Measurements from ENCODE around the gene LENG8.

DNA sequence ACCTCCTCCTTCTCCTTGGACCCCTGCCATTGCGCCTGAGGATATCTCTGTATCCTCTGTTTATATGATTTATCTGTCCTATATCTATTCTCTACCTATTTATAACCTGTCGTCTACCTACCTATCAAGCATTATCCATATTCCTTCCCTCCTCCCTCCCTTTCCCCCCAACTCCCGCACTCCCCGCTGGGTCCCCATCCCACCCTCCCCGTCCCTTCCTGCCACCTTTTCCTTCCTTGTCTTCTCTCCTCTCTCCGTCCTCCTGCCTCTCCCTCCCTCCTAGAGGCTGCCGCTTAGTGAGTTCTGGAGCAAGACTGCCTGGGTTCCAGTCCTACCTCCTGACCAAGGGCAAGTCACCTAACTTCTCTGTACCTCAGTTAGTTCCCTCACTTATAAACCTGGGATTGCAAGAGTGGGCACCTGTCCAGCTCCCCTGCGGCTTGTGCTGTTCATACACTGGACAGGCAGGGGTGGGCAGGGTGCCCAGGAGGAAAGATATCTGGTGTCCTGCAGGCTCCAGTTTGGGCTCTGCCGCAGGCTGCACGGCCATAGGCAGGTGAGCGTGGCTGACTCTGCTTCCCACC, 17.7 kb upstream of the LENG8 start:
- TF ChIP-seq, protein P1, sequence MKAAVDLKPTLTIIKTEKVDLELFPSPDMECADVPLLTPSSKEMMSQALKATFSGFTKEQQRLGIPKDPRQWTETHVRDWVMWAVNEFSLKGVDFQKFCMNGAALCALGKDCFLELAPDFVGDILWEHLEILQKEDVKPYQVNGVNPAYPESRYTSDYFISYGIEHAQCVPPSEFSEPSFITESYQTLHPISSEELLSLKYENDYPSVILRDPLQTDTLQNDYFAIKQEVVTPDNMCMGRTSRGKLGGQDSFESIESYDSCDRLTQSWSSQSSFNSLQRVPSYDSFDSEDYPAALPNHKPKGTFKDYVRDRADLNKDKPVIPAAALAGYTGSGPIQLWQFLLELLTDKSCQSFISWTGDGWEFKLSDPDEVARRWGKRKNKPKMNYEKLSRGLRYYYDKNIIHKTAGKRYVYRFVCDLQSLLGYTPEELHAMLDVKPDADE (IDR thresholded peaks at IDR 0.05) = no peak
- TF ChIP-seq, protein P2, sequence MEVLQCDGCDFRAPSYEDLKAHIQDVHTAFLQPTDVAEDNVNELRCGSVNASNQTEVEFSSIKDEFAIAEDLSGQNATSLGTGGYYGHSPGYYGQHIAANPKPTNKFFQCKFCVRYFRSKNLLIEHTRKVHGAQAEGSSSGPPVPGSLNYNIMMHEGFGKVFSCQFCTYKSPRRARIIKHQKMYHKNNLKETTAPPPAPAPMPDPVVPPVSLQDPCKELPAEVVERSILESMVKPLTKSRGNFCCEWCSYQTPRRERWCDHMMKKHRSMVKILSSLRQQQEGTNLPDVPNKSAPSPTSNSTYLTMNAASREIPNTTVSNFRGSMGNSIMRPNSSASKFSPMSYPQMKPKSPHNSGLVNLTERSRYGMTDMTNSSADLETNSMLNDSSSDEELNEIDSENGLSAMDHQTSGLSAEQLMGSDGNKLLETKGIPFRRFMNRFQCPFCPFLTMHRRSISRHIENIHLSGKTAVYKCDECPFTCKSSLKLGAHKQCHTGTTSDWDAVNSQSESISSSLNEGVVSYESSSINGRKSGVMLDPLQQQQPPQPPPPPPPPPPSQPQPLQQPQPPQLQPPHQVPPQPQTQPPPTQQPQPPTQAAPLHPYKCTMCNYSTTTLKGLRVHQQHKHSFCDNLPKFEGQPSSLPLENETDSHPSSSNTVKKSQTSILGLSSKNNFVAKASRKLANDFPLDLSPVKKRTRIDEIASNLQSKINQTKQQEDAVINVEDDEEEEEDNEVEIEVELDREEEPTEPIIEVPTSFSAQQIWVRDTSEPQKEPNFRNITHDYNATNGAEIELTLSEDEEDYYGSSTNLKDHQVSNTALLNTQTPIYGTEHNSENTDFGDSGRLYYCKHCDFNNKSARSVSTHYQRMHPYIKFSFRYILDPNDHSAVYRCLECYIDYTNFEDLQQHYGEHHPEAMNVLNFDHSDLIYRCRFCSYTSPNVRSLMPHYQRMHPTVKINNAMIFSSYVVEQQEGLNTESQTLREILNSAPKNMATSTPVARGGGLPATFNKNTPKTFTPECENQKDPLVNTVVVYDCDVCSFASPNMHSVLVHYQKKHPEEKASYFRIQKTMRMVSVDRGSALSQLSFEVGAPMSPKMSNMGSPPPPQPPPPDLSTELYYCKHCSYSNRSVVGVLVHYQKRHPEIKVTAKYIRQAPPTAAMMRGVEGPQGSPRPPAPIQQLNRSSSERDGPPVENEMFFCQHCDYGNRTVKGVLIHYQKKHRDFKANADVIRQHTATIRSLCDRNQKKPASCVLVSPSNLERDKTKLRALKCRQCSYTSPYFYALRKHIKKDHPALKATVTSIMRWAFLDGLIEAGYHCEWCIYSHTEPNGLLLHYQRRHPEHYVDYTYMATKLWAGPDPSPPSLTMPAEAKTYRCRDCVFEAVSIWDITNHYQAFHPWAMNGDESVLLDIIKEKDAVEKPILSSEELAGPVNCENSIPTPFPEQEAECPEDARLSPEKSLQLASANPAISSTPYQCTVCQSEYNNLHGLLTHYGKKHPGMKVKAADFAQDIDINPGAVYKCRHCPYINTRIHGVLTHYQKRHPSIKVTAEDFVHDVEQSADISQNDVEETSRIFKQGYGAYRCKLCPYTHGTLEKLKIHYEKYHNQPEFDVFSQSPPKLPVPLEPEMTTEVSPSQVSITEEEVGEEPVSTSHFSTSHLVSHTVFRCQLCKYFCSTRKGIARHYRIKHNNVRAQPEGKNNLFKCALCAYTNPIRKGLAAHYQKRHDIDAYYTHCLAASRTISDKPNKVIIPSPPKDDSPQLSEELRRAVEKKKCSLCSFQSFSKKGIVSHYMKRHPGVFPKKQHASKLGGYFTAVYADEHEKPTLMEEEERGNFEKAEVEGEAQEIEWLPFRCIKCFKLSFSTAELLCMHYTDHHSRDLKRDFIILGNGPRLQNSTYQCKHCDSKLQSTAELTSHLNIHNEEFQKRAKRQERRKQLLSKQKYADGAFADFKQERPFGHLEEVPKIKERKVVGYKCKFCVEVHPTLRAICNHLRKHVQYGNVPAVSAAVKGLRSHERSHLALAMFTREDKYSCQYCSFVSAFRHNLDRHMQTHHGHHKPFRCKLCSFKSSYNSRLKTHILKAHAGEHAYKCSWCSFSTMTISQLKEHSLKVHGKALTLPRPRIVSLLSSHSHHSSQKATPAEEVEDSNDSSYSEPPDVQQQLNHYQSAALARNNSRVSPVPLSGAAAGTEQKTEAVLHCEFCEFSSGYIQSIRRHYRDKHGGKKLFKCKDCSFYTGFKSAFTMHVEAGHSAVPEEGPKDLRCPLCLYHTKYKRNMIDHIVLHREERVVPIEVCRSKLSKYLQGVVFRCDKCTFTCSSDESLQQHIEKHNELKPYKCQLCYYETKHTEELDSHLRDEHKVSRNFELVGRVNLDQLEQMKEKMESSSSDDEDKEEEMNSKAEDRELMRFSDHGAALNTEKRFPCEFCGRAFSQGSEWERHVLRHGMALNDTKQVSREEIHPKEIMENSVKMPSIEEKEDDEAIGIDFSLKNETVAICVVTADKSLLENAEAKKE (CRISPR knock-in tag; IDR thresholded peaks at IDR 0.05) = no peak
- TF ChIP-seq, protein P3, sequence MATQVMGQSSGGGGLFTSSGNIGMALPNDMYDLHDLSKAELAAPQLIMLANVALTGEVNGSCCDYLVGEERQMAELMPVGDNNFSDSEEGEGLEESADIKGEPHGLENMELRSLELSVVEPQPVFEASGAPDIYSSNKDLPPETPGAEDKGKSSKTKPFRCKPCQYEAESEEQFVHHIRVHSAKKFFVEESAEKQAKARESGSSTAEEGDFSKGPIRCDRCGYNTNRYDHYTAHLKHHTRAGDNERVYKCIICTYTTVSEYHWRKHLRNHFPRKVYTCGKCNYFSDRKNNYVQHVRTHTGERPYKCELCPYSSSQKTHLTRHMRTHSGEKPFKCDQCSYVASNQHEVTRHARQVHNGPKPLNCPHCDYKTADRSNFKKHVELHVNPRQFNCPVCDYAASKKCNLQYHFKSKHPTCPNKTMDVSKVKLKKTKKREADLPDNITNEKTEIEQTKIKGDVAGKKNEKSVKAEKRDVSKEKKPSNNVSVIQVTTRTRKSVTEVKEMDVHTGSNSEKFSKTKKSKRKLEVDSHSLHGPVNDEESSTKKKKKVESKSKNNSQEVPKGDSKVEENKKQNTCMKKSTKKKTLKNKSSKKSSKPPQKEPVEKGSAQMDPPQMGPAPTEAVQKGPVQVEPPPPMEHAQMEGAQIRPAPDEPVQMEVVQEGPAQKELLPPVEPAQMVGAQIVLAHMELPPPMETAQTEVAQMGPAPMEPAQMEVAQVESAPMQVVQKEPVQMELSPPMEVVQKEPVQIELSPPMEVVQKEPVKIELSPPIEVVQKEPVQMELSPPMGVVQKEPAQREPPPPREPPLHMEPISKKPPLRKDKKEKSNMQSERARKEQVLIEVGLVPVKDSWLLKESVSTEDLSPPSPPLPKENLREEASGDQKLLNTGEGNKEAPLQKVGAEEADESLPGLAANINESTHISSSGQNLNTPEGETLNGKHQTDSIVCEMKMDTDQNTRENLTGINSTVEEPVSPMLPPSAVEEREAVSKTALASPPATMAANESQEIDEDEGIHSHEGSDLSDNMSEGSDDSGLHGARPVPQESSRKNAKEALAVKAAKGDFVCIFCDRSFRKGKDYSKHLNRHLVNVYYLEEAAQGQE (IDR thresholded peaks at IDR 0.05; ENCODE audit: unreplicated experiment) = no peak
- TF ChIP-seq, protein P4, sequence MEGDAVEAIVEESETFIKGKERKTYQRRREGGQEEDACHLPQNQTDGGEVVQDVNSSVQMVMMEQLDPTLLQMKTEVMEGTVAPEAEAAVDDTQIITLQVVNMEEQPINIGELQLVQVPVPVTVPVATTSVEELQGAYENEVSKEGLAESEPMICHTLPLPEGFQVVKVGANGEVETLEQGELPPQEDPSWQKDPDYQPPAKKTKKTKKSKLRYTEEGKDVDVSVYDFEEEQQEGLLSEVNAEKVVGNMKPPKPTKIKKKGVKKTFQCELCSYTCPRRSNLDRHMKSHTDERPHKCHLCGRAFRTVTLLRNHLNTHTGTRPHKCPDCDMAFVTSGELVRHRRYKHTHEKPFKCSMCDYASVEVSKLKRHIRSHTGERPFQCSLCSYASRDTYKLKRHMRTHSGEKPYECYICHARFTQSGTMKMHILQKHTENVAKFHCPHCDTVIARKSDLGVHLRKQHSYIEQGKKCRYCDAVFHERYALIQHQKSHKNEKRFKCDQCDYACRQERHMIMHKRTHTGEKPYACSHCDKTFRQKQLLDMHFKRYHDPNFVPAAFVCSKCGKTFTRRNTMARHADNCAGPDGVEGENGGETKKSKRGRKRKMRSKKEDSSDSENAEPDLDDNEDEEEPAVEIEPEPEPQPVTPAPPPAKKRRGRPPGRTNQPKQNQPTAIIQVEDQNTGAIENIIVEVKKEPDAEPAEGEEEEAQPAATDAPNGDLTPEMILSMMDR (conservative IDR thresholded peaks at IDR 0.05; ENCODE audit: low read depth in 2 of 2) = no peak
- no peak for TF ChIP-seq EZH2 (IDR thresholded peaks at IDR 0.05; ENCODE audit: low read depth, unreplicated experiment)

Measured in GM23338 (cell line).